ENCODE results near the gene EHBP1L1.
A peak's percentile ranks its signal among the peaks of the same experiment; 100 is the strongest.

The EHBP1L1 gene

DNA sequence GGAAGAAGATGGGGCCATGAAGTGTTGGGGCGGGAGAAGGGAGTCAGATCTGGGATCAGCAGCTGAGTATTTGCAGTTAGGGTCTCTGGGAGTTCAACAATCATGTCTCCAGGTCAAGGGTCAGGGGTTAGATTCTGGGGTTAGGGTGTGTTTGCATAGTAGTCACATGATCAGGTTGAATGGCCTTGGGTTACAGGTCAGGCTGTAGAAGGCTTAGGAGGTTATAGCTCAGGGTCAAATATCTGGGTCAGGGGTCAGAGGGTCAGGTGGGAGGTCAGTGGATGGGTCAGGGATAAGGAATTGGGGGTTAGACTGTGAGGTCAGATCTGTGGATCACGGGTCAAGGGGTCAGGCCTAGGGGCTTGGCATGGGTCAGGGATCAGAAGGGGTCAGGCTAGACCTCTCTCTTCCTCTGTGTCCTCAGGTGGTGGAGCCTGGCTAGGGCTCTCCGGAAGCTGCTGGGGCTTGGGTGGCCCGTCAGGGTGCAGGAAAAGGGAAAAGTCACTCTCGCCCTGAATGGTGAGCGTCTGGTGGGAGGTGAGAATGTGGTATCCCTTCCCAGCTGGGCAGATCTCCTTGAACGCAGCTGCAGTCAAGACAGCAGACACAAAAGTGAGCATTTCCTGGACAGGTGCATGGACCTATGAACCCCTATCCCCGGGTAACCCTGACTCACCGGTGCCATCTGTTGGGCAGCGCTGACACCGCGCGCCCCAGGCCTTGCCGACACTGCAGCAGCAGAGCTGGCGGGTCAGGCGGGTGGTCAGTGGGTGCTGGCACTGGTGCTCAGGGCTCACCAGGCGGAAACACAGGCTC is 24.1 kb upstream of the EHBP1L1 start:
- no peak for TF ChIP-seq JUND (IDR thresholded peaks at IDR 0.05; ENCODE audit: low read depth)
- peak in 1 of 2 experiments; percentile 86 for DNase-seq (ENCODE audit: low read depth in 1 of 2, low spot score in 1 of 2)
- in situ Hi-C loops (cut with HindIII; ENCODE audit: low pct_unique_long_range_greater_than_20kb, low sequenced_read_pairs) = no loop called here

DNA sequence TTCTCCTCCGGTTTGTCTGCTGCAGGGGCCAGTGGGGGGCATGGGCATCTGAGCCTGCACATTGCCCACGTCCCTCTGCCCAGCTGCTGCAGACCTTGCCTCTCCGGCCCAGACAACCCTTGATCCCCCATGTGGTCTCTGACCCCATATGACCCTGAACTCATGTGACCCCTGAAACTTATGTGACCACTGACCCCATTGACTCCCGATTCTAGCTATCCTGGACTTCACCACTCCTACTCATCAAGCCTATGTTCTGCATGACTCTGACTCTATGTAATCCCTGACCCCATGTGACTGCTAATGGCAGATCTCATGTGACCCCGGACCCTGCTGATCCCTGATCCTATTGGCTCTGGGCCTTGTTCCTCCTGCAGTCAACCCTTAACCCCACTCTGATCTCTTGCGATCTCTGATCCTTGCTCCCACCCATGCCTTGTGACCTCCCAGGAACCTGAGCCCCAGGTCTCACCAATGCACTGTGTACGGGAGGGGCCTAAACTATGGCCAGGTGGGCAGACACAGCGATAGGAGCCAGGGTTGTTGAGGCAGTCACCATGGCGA is 23.4 kb upstream of the EHBP1L1 start:
- in situ Hi-C loops (cut with HindIII; ENCODE audit: low pct_unique_long_range_greater_than_20kb, low sequenced_read_pairs) = no loop called here
- no peak for TF ChIP-seq JUND (IDR thresholded peaks at IDR 0.05; ENCODE audit: low read depth)
- no peak for DNase-seq (ENCODE audit: low read depth in 1 of 2, low spot score in 1 of 2)

DNA sequence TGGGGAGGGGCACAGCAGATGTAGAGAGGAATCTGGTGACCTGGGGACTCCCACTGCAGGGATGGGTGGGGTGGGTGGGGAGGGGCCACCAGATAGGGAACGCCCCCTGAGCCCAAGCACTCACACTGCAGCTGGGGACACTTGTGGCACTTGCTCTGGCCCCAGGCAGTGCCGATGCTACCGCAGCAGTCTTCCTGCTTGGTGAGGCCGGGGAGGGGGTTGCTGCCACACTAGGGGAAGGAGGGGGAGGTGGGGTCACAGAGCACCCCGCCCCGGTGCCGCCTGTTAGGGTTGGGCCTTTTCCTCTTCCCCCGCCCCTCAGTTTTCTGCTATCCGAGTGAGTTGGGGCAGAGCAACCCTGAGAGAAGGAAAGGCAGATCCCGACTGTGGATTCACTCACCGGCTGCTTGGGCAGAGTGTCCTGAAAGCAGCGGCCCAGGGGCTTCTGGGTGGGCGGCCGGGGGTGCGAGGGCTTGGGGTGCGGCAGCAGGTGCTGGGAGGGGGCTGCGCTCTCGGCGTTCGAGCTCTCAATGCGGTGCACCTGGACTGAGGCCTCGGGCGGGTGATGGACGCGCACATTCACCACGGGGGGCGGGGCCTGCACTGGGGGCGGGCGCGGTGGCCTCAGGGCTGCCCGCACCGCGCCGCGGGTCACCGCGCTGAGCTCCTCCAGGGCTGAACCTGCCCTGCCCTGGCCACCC is 22.4 kb upstream of the EHBP1L1 start:
- no peak for TF ChIP-seq JUND (IDR thresholded peaks at IDR 0.05; ENCODE audit: low read depth)
- in situ Hi-C loops (cut with HindIII; ENCODE audit: low pct_unique_long_range_greater_than_20kb, low sequenced_read_pairs) = no loop called here
- DNase-seq (ENCODE audit: low read depth in 1 of 2, low spot score in 1 of 2) = peak in 1 of 2 experiments; percentile 87

DNA sequence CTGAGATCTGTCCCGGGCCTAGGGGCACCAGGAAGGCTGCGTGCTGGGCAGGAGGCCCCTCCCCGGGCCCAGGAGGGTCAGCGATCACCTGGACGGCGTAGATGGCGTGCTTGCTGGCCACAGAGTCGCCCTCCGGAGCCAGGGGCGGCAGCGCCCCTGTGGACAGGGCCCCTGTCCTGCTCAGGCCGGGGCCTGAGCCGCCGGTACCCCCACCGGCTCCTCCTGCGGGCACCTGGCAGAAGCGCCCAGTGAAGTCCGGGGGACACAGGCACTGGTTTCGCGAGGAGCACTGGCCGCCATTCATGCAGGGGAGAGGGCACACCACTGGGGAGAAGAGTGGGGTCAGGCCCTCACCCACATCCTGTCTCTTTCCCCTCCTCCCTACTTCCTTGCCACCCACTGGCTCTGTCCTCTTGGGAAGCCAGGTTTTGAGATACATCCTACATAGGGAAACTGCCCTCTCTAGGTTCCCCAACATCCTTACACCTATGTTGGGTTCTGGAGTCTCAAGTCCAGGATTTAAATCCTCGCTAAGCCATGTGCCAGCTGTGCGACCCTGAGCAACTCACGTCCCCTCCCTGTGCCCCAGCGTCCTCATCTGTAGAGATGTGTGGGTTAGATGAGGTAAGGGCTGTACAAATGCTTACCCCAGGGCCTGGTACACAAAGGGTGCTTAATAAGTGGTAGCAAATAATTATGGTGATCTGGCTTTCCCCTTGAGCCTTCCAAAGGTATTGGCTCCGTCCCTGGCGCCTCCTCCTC is 21.6 kb upstream of the EHBP1L1 start:
- in situ Hi-C loops (cut with HindIII; ENCODE audit: low pct_unique_long_range_greater_than_20kb, low sequenced_read_pairs) = no loop called here
- no peak for DNase-seq (ENCODE audit: low read depth in 1 of 2, low spot score in 1 of 2)
- TF ChIP-seq JUND (IDR thresholded peaks at IDR 0.05; ENCODE audit: low read depth) = no peak

DNA sequence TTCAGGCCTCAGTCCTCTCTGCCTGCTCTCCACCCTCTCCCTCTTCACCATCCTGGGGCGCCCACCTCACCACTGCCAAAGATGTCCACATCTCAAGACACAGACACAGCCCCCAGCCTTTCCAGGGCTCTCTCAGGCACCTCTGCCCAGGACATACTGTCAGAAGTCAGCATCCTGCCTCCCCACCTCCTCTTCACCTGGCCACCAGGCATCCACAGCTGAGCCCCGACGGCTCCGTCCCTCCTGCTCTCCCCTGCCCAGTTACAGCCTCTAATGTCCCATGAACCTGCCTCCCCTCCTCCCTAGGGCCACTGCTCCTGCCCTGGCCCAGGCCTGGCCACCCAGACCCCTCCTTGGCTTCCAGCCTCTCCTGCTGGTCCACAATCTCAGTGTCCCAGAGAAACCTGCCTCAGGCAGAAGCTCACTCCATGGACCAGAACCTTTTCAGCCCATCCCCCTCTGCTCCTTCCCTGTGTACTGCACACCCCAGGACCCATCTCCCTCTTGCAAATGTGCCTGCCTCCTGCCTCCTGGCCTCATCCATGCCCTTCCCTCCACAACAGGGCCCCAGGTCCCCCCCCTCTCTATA is 20.9 kb upstream of the EHBP1L1 start:
- in situ Hi-C loops (cut with HindIII; ENCODE audit: low pct_unique_long_range_greater_than_20kb, low sequenced_read_pairs) = no loop called here
- TF ChIP-seq JUND (IDR thresholded peaks at IDR 0.05; ENCODE audit: low read depth) = no peak
- no peak for DNase-seq (ENCODE audit: low read depth in 1 of 2, low spot score in 1 of 2)

DNA sequence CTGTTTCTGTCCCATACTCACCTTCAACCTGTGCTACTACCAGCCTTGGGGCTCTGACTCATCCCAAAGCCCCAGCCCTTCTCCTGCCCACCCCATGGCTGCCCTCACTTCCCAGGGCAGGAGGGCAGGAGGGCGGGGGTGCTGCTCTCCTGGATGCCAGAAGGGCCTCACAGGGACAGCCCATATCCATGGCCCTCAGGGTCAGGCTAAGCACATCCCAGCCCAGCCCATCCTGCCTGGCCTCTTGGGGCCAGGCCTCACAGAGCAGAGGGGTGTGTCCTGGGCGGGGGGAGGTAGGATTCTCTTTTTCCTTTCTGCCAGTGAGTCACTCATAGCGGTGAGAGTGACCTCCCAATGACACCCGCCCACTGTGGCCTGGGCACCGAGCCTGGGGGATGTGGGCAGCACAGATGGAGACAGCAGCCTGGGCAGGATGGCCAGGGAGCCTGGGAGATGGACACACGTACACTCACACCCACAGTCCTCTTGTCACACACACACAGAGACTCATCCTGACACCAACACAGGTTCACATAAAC is 20.1 kb upstream of the EHBP1L1 start:
- no peak for DNase-seq (ENCODE audit: low read depth in 1 of 2, low spot score in 1 of 2)
- TF ChIP-seq JUND (IDR thresholded peaks at IDR 0.05; ENCODE audit: low read depth) = no peak
- in situ Hi-C loops (cut with HindIII; ENCODE audit: low pct_unique_long_range_greater_than_20kb, low sequenced_read_pairs) = no loop called here

DNA sequence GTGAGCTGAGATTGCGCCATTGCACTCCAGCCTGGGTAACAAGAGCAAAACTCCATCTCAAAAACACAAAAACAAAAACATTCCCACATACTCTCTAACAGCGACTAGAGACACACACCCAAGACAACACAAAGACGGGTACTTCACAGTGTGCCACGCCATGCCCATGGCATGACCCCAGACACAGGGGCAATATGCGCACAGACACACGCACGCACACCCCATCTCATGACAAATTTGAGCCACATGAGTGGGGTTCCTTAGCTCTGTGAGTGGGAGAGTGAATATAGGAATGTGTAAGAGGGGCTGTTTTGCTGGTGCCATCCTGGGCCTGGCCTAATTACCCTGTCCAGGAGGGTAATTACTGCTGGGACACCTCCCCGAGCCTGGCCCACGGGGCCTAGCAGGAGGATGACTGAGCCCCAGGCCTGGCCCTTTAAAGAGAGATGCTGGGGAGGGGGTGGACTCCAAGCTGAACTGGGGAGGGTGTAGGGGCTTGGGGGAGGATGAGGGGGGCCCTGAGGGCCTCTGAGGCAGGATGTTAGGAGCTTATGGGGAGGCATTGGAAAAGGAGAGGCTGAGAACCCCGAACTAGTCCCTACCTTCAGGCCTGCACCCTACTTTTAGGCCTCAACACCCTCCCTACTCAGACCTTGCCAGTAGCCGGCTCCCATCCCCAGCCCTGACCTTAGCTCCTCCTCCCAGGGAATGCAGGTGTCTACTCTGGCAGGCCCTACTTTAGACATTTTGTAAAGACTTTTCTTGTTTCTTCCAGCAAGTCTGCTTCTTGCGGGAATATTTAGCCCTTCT is 19.2 kb upstream of the EHBP1L1 start:
- peak in 1 of 2 experiments; percentile 53 for DNase-seq (ENCODE audit: low read depth in 1 of 2, low spot score in 1 of 2)
- in situ Hi-C loops (cut with HindIII; ENCODE audit: low pct_unique_long_range_greater_than_20kb, low sequenced_read_pairs) = no loop called here
- TF ChIP-seq JUND (IDR thresholded peaks at IDR 0.05; ENCODE audit: low read depth) = no peak

DNA sequence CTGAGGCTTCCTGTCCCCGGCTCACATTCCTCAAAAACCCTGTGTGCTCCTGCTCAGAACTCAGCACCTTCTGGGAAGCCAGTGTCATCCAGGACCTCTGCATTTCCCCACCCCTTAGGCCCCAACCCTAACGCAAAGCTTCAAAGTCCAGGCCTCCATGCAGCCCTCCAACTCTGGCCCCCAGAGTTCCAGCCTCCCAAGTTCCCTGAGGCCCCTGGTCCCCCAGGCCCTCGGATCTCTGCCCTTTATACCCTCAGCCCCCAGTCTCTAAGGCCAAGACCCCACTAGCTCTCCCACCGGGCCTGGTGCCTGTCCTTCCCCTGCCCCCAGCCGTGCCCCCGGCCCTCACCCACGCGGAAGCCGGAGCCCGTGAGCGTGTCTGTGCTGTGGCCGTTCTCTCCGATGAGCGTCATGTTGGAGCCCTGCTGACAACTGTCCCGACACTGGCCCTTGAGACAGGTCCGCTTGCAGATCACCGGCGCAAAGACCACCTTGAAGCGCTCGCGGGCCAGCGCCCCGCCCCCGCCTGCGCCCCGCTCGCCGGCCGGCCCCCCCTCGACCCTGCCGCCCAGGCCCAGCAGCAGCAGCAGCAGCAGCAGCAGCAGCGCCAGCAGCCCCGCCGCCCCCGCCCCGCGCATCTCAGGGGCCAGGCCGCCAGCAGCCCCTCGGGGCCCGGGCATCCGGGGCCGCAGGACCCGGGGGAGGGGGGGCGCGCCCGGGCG is 18.4 kb upstream of the EHBP1L1 start:
- in situ Hi-C loops (cut with HindIII; ENCODE audit: low pct_unique_long_range_greater_than_20kb, low sequenced_read_pairs) = no loop called here
- DNase-seq (ENCODE audit: low read depth in 1 of 2, low spot score in 1 of 2) = no peak
- TF ChIP-seq JUND (IDR thresholded peaks at IDR 0.05; ENCODE audit: low read depth) = no peak

DNA sequence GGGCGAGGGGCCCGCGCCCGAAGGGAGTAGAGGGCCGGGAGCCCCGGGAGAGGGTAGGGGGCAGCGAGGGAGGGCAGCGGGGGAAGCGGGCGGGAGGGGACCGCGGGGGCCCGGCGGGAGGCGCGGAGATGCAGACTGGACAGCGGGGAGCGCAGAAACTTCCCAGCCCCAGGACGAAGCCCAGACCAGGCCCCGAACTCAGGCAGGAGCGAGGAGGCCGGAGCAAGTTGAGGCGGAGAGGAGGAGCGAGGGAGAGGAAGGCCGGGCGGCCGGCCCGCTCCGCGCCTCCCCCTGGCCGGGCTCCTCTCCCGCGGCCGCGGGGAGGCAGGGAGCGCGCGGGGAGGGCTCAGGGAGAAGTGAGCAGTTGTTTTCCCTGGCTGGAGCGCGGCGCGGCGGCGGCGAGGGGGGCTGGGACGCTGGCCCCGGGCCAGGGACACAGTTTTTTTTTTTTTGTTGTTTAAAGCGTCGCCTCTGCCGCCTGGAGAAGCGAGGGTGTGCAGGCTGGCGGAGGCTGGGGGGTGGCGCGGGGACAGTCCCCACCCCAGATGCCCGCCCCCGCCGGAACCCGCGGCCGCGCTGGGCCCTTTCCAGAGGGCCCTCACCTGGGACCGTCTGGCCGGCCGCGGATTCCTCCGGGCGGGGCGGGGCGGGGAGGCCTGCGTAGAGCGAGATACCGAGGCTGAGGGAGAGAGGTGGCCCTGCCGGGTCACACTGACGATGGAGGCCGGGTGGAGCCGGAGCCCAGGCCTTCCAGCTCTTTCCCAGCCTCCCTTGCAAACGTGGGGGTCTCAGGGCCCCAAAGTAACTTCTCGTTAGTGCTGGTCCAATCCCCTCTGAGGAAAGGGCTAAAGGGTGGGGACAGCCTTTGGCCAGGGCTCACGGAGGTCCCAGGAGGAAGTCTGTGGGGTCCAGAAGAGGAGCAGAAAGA is 17.6 kb upstream of the EHBP1L1 start, which contains the start of gene LTBP3:
Gene LTBP3, minus strand, starts transcription at position 358 of the 928 bp plus-strand sequence. CDS start 400 bp downstream, outside the sequence.
- no peak for TF ChIP-seq JUND (IDR thresholded peaks at IDR 0.05; ENCODE audit: low read depth)
- DNase-seq (ENCODE audit: low read depth in 1 of 2, low spot score in 1 of 2) = peak; percentile 90 to 93
- in situ Hi-C loops (cut with HindIII; ENCODE audit: low pct_unique_long_range_greater_than_20kb, low sequenced_read_pairs) = no loop called here
